Measurements from ENCODE around the gene PCNT.
"Not testable (repeated sequence)": the region's sequence is repeated elsewhere in the genome, so short reads cannot be mapped to it uniquely, and the experiment has no call there.

PCNT gene

DNA sequence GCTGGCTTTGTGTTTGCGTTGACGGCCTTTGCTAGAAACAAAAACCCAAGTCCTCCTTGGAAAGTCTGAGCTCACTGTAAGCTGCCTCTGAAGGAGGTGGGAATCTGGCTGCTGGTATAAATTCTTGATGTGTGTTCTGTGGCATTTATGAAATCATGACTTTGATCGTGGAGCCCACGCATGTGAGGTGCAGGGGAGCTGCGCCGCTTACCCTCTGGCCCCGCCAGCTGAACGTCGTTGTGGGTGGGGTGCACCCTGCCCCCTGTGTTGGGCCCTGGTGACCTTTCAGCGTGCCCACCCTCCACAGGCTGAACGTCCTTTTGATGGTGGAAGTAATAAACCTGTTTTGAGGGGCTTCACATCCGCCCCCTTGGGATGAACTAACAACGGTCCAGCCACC, 113.6 kb downstream of the PCNT start:
- H3K9ac ChIP-seq (ENCODE audit: low read depth, low read length), result no peak overlapping the region
- peaks cover 58% of the 10 kb centered on the region for H3K36me3 ChIP-seq (ENCODE audit: insufficient read depth, low read length)
- no peak overlapping the region for H3K4me3 ChIP-seq (ENCODE audit: low read length)
- H3K4me1 ChIP-seq (ENCODE audit: control insufficient read depth, insufficient read depth, low read length), result no peaks in the 10 kb centered on the region
- H3K27me3 ChIP-seq (ENCODE audit: control insufficient read depth, insufficient read depth, low read length), result no peaks in the 10 kb centered on the region
- no peak overlapping the region for H3K4me2 ChIP-seq (ENCODE audit: low read length)
- no peaks in the 10 kb centered on the region for H3K9me3 ChIP-seq (replicated peaks; ENCODE audit: low read length)

DNA sequence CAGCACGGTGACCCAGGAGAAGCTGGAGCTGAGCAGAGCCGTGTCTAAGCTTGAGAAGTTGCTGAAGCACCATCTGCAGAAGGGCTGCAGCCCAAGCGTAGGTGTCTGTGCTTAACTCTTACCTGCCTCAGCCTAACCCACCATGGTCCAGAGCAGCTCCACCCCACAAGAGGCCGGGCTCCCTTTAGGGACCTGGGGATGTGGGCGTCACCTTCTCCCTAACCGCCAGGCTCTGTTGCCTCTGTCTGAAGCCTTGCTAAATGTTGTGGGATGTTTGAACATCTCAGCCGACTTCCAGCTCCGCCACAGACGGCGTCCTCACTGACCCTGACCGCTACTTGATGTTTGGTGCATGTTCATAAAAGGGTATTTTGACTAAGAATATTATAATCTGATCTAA, 114.3 kb downstream of the PCNT start:
- Histone ChIP-seq H3K36me3 (ENCODE audit: insufficient read depth, low read length) (peaks cover 64% of the 10 kb centered on the region), H3K27me3 (ENCODE audit: control insufficient read depth, insufficient read depth, low read length) (no peaks in the 10 kb centered on the region), H3K4me1 (ENCODE audit: control insufficient read depth, insufficient read depth, low read length) (no peaks in the 10 kb centered on the region), H3K9ac (ENCODE audit: low read depth, low read length) (no peak overlapping the region), H3K4me3 (ENCODE audit: low read length) (no peak overlapping the region), H3K9me3 (replicated peaks; ENCODE audit: low read length) (no peaks in the 10 kb centered on the region), H3K4me2 (ENCODE audit: low read length) (no peak overlapping the region)

DNA sequence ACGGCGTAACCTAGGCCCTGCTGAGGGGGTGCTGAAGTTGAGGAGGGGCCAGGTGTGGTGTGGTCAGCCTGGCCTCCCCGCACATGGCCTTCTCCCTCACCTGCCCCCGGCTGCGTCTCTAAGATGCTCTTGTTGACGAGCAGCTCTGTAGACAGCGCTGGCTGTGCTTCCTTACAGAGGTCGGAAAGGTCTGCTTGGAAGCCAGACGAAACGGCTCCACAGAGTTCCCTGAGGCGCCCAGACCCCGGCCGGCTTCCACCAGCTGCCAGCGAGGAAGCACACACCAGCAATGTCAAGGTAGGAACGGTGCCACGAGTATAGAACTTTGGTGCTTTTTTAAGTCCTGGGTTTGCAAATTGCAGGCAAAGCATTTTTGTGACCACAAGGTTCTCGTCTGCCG, 116.0 kb downstream of the PCNT start:
- Histone ChIP-seq H3K9ac (ENCODE audit: low read depth, low read length) (no peak overlapping the region), H3K4me3 (ENCODE audit: low read length) (no peak overlapping the region), H3K4me1 (ENCODE audit: control insufficient read depth, insufficient read depth, low read length) (no peaks in the 10 kb centered on the region), H3K27me3 (ENCODE audit: control insufficient read depth, insufficient read depth, low read length) (no peaks in the 10 kb centered on the region), H3K9me3 (replicated peaks; ENCODE audit: low read length) (no peaks in the 10 kb centered on the region), H3K36me3 (ENCODE audit: insufficient read depth, low read length) (peaks cover 65% of the 10 kb centered on the region), H3K4me2 (ENCODE audit: low read length) (no peak overlapping the region)

GRCh38 chr21:46441331-46441730, 117.4 kb downstream of the PCNT start:
- Histone ChIP-seq H3K4me3 (ENCODE audit: low read length) (no peak overlapping the region), H3K36me3 (ENCODE audit: insufficient read depth, low read length) (peaks cover 71% of the 10 kb centered on the region), H3K9ac (ENCODE audit: low read depth, low read length) (no peak overlapping the region), H3K9me3 (replicated peaks; ENCODE audit: low read length) (no peaks in the 10 kb centered on the region), H3K27me3 (ENCODE audit: control insufficient read depth, insufficient read depth, low read length) (no peaks in the 10 kb centered on the region), H3K4me1 (ENCODE audit: control insufficient read depth, insufficient read depth, low read length) (no peaks in the 10 kb centered on the region), H3K4me2 (ENCODE audit: low read length) (no peak overlapping the region)

DNA sequence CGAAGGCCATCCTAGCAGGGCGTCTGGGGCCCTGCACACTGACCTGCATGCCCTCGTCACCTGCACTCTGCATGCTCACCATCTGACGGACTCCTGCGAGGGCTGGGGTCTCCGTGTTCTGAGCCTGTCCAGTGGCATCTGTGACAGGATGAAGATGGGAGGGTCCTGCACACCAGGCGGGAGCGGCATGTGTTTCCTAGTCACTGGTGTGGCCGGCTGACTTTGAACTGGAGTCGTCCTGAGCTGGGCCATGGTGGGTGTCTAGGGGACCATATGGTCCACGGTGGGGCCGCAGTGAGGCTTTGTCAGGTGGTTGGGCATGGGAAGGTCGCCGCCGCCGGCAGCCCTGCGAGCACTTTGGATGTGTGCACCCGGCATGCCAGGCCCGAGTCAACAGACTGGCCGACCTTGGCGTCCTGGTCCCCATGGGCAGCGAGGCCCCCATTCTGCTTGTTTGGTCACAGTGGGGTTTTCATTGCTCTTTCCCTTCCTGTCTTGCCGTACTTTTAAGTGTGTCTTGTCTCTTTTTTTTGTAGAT, 118.1 kb downstream of the PCNT start:
- H3K36me3 ChIP-seq (ENCODE audit: insufficient read depth, low read length), result peaks cover 72% of the 10 kb centered on the region

DNA sequence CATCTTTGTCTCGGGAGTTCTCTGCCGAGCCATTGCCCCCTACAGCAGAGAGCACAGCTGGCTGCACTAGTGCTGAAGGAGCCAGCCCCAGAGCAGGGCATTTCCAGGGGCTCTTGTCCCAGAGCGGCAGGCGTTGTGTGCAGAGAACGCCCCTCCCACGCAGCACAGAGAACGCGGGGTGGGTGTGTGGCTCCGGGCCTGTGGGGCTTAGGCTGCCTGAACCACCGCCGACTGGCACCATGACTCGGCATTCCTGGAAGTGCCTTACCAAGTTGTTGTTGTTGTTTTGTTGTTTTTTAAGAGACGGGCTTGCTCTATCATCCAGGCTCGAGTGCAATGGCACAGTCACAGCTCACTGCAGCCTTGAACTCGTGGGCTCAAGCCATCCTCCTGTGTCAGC, 119.0 kb downstream of the PCNT start:
- Histone ChIP-seq H3K9ac (ENCODE audit: low read depth, low read length) (no peak overlapping the region), H3K4me3 (ENCODE audit: low read length) (no peak overlapping the region), H3K9me3 (replicated peaks; ENCODE audit: low read length) (no peaks in the 10 kb centered on the region), H3K4me2 (ENCODE audit: low read length) (no peak overlapping the region), H3K36me3 (ENCODE audit: insufficient read depth, low read length) (peaks cover 78% of the 10 kb centered on the region), H3K4me1 (ENCODE audit: control insufficient read depth, insufficient read depth, low read length) (no peaks in the 10 kb centered on the region), H3K27me3 (ENCODE audit: control insufficient read depth, insufficient read depth, low read length) (no peaks in the 10 kb centered on the region)

More for the DNA sequence above, 118.1 kb downstream of the PCNT start:
- Histone ChIP-seq H3K9ac (ENCODE audit: low read depth, low read length) (no peak overlapping the region), H3K4me1 (ENCODE audit: control insufficient read depth, insufficient read depth, low read length) (no peaks in the 10 kb centered on the region), H3K27me3 (ENCODE audit: control insufficient read depth, insufficient read depth, low read length) (no peaks in the 10 kb centered on the region), H3K9me3 (replicated peaks; ENCODE audit: low read length) (no peaks in the 10 kb centered on the region), H3K4me3 (ENCODE audit: low read length) (no peak overlapping the region), H3K4me2 (ENCODE audit: low read length) (no peak overlapping the region)

- H3K36me3 ChIP-seq (ENCODE audit: insufficient read depth, low read length), result peaks cover 73% of the 10 kb centered on the region
- no peaks in the 10 kb centered on the region for H3K9me3 ChIP-seq (replicated peaks; ENCODE audit: low read length)
- H3K4me3 ChIP-seq (ENCODE audit: low read length), result no peak overlapping the region
- H3K9ac ChIP-seq (ENCODE audit: low read depth, low read length), result no peak overlapping the region
- no peak overlapping the region for H3K4me2 ChIP-seq (ENCODE audit: low read length)
- no peaks in the 10 kb centered on the region for H3K27me3 ChIP-seq (ENCODE audit: control insufficient read depth, insufficient read depth, low read length)
- no peaks in the 10 kb centered on the region for H3K4me1 ChIP-seq (ENCODE audit: control insufficient read depth, insufficient read depth, low read length)
Observed at GRCh38 chr21:46443910-46444309, 120.0 kb downstream of the PCNT start.

DNA sequence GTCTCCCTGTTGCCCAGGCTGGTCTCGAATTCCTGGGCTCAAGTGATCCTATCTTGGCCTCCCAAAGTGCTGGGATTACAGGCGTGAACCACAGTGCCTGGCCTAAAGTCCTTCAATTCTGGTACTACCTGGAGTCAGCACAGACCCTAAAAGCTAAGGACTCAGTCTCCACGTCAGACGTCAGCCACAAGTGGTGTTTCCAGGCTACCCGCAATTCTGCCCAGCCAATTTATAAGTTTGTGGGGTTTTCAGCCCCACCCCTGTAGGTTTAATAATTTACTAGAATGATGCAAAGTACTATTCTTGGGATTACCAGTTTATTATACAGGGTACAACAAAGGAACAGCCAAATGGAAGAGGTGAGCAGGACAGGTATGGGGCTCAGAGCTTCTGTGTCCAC, 124.2 kb downstream of the PCNT start:
- H3K4me2 ChIP-seq (ENCODE audit: low read length), result no peak overlapping the region
- H3K4me1 ChIP-seq (ENCODE audit: control insufficient read depth, insufficient read depth, low read length), result no peaks in the 10 kb centered on the region
- peaks cover 31% of the 10 kb centered on the region for H3K36me3 ChIP-seq (ENCODE audit: insufficient read depth, low read length)
- H3K9me3 ChIP-seq (replicated peaks; ENCODE audit: low read length), result no peaks in the 10 kb centered on the region
- no peak overlapping the region for H3K4me3 ChIP-seq (ENCODE audit: low read length)
- H3K27me3 ChIP-seq (ENCODE audit: control insufficient read depth, insufficient read depth, low read length), result no peaks in the 10 kb centered on the region
- H3K9ac ChIP-seq (ENCODE audit: low read depth, low read length), result no peak overlapping the region

- not testable (repeated sequence) for H3K9me3 ChIP-seq (replicated peaks; ENCODE audit: low read length); H3K4me1 ChIP-seq (ENCODE audit: control insufficient read depth, insufficient read depth, low read length); H3K27me3 ChIP-seq (ENCODE audit: control insufficient read depth, insufficient read depth, low read length); H3K4me3 ChIP-seq (ENCODE audit: low read length); H3K4me2 ChIP-seq (ENCODE audit: low read length); H3K9ac ChIP-seq (ENCODE audit: low read depth, low read length)
- peaks cover 26% of the 10 kb centered on the region for H3K36me3 ChIP-seq (ENCODE audit: insufficient read depth, low read length)
Observed at GRCh38 chr21:46448855-46449254, 124.9 kb downstream of the PCNT start.

GRCh38 chr21:46452710-46453109, 128.8 kb downstream of the PCNT start:
- no peak overlapping the region for H3K4me3 ChIP-seq (ENCODE audit: low read length)
- H3K4me1 ChIP-seq (ENCODE audit: control insufficient read depth, insufficient read depth, low read length), result peaks cover 37% of the 10 kb centered on the region
- H3K9me3 ChIP-seq (replicated peaks; ENCODE audit: low read length), result no peaks in the 10 kb centered on the region
- H3K27me3 ChIP-seq (ENCODE audit: control insufficient read depth, insufficient read depth, low read length), result no peaks in the 10 kb centered on the region
- H3K4me2 ChIP-seq (ENCODE audit: low read length), result no peak overlapping the region
- H3K9ac ChIP-seq (ENCODE audit: low read depth, low read length), result no peak overlapping the region
- H3K36me3 ChIP-seq (ENCODE audit: insufficient read depth, low read length), result no peaks in the 10 kb centered on the region

DNA sequence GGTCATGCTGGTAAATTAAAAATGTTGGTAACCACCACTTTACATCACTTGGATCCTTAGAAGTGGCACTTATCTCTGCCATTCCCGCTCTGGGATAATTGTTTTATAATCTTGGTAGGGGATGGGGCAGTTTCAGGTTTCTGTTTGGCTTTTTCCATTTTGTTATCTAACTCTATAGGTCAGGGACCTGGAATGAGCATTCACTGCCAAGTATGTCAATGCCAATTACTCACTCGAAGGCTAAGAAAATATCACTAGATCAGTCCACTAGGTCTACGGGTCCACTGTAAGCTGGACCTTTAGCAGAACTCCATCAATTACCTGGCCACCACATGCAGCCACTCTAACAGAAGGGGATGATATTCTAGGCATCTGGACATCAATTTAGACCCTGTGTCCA, 130.2 kb downstream of the PCNT start:
- Histone ChIP-seq H3K9me3 (replicated peaks; ENCODE audit: low read length) (no peaks in the 10 kb centered on the region), H3K4me2 (ENCODE audit: low read length) (no peak overlapping the region), H3K4me1 (ENCODE audit: control insufficient read depth, insufficient read depth, low read length) (peaks cover 40% of the 10 kb centered on the region), H3K9ac (ENCODE audit: low read depth, low read length) (no peak overlapping the region), H3K4me3 (ENCODE audit: low read length) (no peak overlapping the region), H3K36me3 (ENCODE audit: insufficient read depth, low read length) (no peaks in the 10 kb centered on the region), H3K27me3 (ENCODE audit: control insufficient read depth, insufficient read depth, low read length) (no peaks in the 10 kb centered on the region)

- Histone ChIP-seq H3K4me1 (ENCODE audit: control insufficient read depth, insufficient read depth, low read length) (peaks cover 40% of the 10 kb centered on the region), H3K27me3 (ENCODE audit: control insufficient read depth, insufficient read depth, low read length) (no peaks in the 10 kb centered on the region), H3K4me2 (ENCODE audit: low read length) (peak overlapping the region; percentile 52), H3K9ac (ENCODE audit: low read depth, low read length) (no peak overlapping the region), H3K36me3 (ENCODE audit: insufficient read depth, low read length) (no peaks in the 10 kb centered on the region), H3K9me3 (replicated peaks; ENCODE audit: low read length) (no peaks in the 10 kb centered on the region), H3K4me3 (ENCODE audit: low read length) (no peak overlapping the region)
Observed at GRCh38 chr21:46454634-46455390, 130.9 kb downstream of the PCNT start.

Data from skeletal muscle satellite cell (primary cell).